Adipocyte (in vitro differentiated cells): Measurements from ENCODE around the gene TBX1.

ENCODE experiments used
- DNase-seq: peaks from one replicate; pipeline ENCODE4 v3.0.0-alpha.2; 2015; ENCODE audit warnings: low read depth
- H3K27me3 ChIP-seq: replicated peaks from 2 replicates; pipeline ENCODE4 v1.7.0; 2013; ENCODE audit warnings: mild to moderate bottlenecking, low read length, moderate library complexity; ENCODE audit not compliant: control insufficient read depth, insufficient read depth
- H3K36me3 ChIP-seq: 2 replicates; pipeline ENCODE4 v1.7.0; 2013; ENCODE audit warnings: low read length, mild to moderate bottlenecking, moderate library complexity; ENCODE audit not compliant: control insufficient read depth, insufficient read depth, severe bottlenecking
- H3K4me1 ChIP-seq: 2 replicates; pipeline ENCODE4 v1.7.0; 2013; ENCODE audit warnings: mild to moderate bottlenecking, low read length, moderate library complexity; ENCODE audit not compliant: control insufficient read depth, insufficient read depth
- H3K4me3 ChIP-seq: 2 replicates; pipeline ENCODE4 v1.7.0; 2013; ENCODE audit warnings: mild to moderate bottlenecking, low read length, moderate library complexity
- H3K9ac ChIP-seq: 2 replicates; pipeline ENCODE4 v1.7.0; 2013; ENCODE audit warnings: mild to moderate bottlenecking, low read length, moderate library complexity
- H3K9me3 ChIP-seq: 2 replicates; pipeline ENCODE4 v1.7.0; 2013; ENCODE audit warnings: mild to moderate bottlenecking, low read length, moderate library complexity; ENCODE audit not compliant: control insufficient read depth

TBX1 gene

DNA sequence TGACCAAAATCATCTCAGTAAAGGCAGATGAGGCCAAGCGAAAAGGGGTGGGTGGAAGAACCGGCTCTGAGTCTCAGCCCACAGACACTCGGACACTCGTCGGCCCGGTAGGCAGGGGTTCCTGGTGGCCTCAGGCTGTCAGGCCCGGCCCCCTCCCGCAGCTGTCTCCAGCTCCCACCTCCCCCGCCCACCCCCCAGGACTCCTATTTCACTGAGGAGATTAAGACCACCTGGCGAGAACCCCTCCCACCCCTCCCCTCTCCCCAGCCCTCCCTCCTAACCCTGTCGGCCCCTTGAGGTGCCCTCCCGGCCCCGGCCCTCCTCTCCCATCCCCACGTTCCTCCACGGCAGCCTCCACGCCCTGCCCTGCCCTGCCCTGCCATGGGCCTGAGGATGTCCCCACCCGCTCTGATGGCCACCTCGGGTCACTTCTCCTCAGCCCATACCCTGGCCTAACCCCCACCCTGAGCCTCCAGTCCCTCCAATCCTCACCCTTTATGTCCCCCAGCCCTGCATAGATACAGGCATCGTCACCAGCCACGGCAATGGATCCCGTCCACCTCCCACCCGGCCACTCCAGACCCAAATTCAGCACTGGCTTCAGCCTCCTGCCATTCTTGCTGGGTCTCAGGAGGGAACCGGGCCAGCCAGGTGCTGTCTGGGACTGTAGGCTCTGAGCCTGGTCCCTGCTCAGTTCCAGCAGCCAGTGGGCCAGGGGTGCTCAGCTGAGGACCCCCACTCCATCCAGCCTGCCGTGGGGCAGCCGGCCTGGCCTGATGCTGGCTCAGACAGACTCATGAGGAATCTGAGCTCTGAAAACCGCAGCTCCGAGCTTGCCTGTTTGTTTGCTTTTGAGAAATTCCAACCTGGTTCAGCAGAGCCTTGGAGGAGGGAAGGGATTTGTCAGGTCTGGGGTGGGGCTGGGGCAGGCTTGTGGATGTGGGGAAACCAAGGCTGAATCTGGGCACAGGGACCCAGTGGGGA is 9.8 kb upstream of the TBX1 start:
- Histone ChIP-seq H3K9me3 (no peaks in the 10 kb centered on the region), H3K4me1 (no peaks in the 10 kb centered on the region), H3K4me3 (no peak overlapping the region), H3K27me3 (peaks cover 48% of the 10 kb centered on the region), H3K9ac (no peak overlapping the region), H3K36me3 (no peaks in the 10 kb centered on the region)
- DNase-seq, result peak; percentile 62

- Histone ChIP-seq H3K4me1 (no peaks in the 10 kb centered on the region), H3K27me3 (peaks cover 56% of the 10 kb centered on the region), H3K9ac (no peak overlapping the region), H3K9me3 (no peaks in the 10 kb centered on the region), H3K4me3 (no peak overlapping the region), H3K36me3 (no peaks in the 10 kb centered on the region)
- no peak for DNase-seq
Measured at GRCh38 chr22:19751497-19752245, 8.9 kb upstream of the TBX1 start.

DNA sequence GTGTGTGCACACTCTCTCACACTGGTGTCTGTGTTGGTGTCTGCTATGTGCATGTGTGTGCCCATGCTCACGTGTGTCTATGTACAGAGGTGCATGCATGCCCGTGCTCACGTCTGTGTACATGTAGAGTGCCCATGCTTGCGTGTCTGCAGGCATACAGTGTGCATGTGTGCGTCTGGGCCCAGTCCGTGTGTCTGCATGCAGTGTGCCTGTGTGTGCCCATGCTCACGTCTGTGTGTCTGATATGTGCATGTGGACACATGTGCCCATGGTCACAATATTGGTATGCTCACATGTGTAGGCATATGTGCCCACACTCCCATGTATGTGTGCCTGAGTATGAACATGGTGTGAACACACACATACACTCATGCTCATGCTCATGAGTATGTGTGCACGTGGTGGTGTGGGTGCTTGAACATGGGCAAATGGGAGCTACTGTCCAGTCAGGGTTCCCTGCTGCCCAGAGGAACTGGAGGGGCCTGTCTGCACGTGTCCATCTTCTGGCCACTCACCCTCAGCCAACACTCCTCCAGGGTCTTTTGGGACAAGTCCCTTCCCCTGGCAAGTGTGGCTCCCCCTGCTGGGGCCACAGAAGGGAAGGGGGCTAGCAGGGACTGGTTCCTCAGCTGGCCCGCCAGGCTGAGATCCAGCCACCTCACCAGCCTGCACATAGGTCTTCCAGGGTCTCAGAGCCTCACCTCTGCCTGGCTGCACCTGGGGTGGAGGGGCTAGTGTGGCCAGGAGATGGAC is 7.3 kb upstream of the TBX1 start:
- Histone ChIP-seq H3K4me3 (no peak overlapping the region), H3K27me3 (peaks cover 51% of the 10 kb centered on the region)

GRCh38 chr22:19753996-19754700 is 6.4 kb upstream of the TBX1 start:
- peaks cover 42% of the 10 kb centered on the region for H3K27me3 ChIP-seq
- no peaks in the 10 kb centered on the region for H3K36me3 ChIP-seq
- H3K4me1 ChIP-seq, result no peaks in the 10 kb centered on the region
- H3K9ac ChIP-seq, result no peak overlapping the region
- no peaks in the 10 kb centered on the region for H3K9me3 ChIP-seq
- DNase-seq, result no peak
- H3K4me3 ChIP-seq, result no peak overlapping the region

More for the DNA sequence above, 7.3 kb upstream of the TBX1 start:
- H3K9ac ChIP-seq, result no peak overlapping the region
- no peaks in the 10 kb centered on the region for H3K36me3 ChIP-seq
- no peaks in the 10 kb centered on the region for H3K9me3 ChIP-seq
- H3K4me1 ChIP-seq, result no peaks in the 10 kb centered on the region
- DNase-seq, result no peak

DNA sequence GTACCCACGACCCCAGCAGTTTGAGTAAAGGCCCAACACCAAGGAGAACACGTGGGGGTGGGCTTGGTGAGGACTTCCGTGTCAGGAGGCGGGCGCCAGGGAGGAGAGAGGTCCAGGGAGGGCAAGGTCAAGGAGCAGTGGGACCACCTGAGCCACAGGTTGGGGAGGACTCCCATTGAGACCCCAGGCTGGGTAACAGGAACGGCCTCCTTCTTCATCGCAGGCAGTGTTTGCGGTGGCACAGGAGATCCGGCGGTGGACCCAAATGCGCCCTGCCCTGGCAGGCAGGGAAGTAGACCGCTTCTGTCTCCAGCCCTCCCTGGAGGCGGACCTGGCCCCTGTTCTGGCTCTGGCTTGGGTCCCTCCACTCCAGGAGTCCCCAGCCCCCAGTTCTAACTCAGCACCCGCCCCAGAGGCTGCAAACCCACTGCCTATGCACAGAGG is 5.9 kb upstream of the TBX1 start:
- Histone ChIP-seq H3K9ac (no peak overlapping the region), H3K4me3 (no peak overlapping the region), H3K27me3 (peaks cover 42% of the 10 kb centered on the region), H3K9me3 (no peaks in the 10 kb centered on the region), H3K4me1 (peaks cover under 1% of the 10 kb centered on the region), H3K36me3 (no peaks in the 10 kb centered on the region)
- no peak for DNase-seq

DNA sequence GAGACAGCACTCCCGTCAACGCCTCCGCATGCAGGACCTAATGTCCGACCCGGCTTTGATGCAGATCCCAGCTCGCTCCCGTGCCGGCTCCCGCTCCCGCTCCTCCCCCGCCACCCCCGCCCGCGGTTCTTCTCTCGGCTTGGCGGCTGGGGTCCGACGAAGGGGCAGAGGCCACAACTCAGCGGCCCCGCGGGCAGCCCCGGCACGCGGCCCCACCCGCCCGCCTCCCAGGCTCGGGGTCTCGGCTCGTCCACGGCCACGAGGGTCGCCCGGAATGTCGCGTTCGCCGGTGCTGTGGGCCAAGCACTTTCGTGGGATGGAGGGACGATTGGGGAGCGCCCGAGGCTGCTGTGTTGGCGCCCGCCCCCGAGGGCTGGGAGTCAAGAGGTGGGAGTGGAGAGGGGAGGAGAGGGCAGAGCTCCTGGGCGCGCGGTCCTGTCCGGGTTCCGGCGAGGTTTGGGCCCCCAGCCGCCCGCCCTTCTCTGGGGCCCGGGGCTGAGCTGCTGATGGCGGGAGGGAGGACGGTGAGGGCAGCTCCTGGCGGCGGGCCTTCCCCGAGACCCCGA is 5.3 kb upstream of the TBX1 start:
- peaks cover 47% of the 10 kb centered on the region for H3K27me3 ChIP-seq
- no peak overlapping the region for H3K4me3 ChIP-seq
- H3K36me3 ChIP-seq, result no peaks in the 10 kb centered on the region
- H3K9ac ChIP-seq, result no peak overlapping the region
- peaks cover 3% of the 10 kb centered on the region for H3K4me1 ChIP-seq
- H3K9me3 ChIP-seq, result no peaks in the 10 kb centered on the region
- no peak for DNase-seq

GRCh38 chr22:19755722-19756287 is 4.8 kb upstream of the TBX1 start:
- Histone ChIP-seq H3K9me3 (no peaks in the 10 kb centered on the region), H3K4me3 (no peak overlapping the region), H3K27me3 (peaks cover 46% of the 10 kb centered on the region), H3K9ac (no peak overlapping the region), H3K36me3 (no peaks in the 10 kb centered on the region), H3K4me1 (peaks cover 3% of the 10 kb centered on the region)
- DNase-seq, result no peak

GRCh38 chr22:19756288-19757128 is 4.1 kb upstream of the TBX1 start:
- peak; percentile 18 for DNase-seq
- peaks cover 3% of the 10 kb centered on the region for H3K4me1 ChIP-seq
- H3K9me3 ChIP-seq, result no peaks in the 10 kb centered on the region
- H3K4me3 ChIP-seq, result no peak overlapping the region
- H3K36me3 ChIP-seq, result no peaks in the 10 kb centered on the region
- peaks cover 43% of the 10 kb centered on the region for H3K27me3 ChIP-seq
- no peak overlapping the region for H3K9ac ChIP-seq

DNA sequence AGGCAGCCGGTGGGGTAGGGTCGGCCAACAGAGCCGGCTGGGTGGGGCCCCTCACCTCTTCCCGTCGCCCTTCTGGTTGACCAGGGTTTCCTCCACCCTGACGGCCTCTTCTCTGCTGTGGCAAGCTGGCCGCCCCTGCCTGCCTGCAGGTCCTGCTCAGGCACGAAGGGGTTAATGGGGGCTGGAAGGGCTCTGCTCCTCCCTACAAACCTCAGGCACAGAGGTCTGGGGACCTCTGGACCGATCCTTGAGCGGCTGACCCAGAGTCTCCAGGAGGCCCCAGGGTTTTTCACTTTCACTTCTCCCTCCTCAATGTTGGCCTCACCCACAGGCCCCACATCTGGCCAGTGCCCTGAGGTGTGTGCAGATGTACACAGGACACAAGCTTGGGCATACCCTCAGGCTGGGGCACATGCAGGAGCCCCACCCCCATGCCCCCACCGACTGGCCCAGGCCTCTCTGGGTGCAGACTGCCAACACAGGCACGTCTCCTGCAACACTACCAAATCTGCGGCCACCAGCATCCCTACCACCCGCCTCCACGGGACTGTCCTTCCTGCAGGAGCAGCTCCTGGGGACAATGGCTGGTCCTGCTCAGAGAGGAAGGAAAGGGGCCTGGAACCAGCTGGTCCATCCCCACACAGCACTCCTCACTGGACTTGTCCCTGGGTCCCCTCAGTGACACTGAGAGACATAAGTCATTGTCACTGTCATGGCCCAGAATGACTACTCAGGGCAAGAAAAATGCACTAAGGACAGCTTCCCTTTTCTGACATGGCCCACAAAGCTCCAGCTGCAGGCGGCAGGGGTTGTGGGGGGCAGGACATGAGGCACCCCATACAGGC is 3.2 kb upstream of the TBX1 start:
- Histone ChIP-seq H3K9ac (no peak overlapping the region), H3K4me3 (no peak overlapping the region), H3K27me3 (peaks cover 38% of the 10 kb centered on the region), H3K4me1 (peaks cover 3% of the 10 kb centered on the region), H3K9me3 (no peaks in the 10 kb centered on the region), H3K36me3 (no peaks in the 10 kb centered on the region)
- no peak for DNase-seq
